Bronchial epithelial cell (primary cell): ENCODE measurements around the gene FMN1. TPM values are rescaled to one million over a fixed set of nuclear protein-coding genes. Genes with fewer than 3 reads are reported as not detected.

ENCODE experiments used
- DNase-seq: peaks from one replicate; pipeline ENCODE4 v3.0.0-alpha.2; 2010; ENCODE audit warnings: low read depth
- FAIRE-seq: peaks from 2 replicates; lab custom pipeline; 2011; peaks lifted over from hg19 to GRCh38; lab: Jason Lieb, UNC
- H3K27me3 ChIP-seq: 2 replicates; pipeline ENCODE4 v1.5.1; 2011; ENCODE audit warnings: low read length; ENCODE audit not compliant: control insufficient read depth, insufficient read depth
- H3K36me3 ChIP-seq: 2 replicates; pipeline ENCODE4 v1.5.1; 2011; ENCODE audit warnings: low read length; ENCODE audit not compliant: control insufficient read depth, insufficient read depth
- H3K4me3 ChIP-seq: 2 replicates; pipeline ENCODE4 v1.5.1; 2011; ENCODE audit warnings: mild to moderate bottlenecking, low read depth, low read length, control low read depth
- total RNA-seq: library from RNA; depleted of rRNA; stranded (reverse); fragments of >200 nt; gene quantifications from 2 replicates; pipeline ENCODE4 v1.2.1, GENCODE V29; 2014
- TF ChIP-seq, protein P1 (sequence below): IDR thresholded peaks from 2 replicates; pipeline ENCODE4 v1.5.1; 2011; ENCODE audit warnings: mild to moderate bottlenecking, moderate library complexity, low read length, control low read depth, inconsistent platforms; ENCODE audit not compliant: insufficient read depth, severe bottlenecking

FMN1 gene
- total RNA-seq, 1 donor from 2014 or later = 1.6 TPM

DNA sequence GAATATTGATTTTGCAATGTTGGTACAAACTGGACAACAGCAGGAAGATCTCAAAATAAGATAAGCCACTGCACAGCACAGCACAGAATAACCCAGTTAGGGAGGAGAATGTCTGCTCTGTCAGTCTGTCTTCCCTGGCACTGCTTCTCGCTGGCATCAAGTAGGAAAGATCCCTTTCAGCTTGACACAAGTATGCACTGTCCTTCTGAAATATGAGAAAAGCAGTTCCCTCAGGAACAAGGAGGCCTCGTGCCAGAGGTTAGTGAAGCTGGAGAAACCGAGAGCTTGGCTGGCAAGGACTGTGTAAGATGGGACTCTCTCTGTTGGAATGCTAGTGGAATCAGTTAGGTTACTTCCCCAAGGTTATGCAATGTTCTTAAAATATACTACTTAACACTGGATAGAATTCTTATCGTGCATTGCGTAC lies 59.1 kb downstream of the FMN1 start:
- FAIRE-seq (no peak), DNase-seq (no peak)
- TF ChIP-seq, protein P1, sequence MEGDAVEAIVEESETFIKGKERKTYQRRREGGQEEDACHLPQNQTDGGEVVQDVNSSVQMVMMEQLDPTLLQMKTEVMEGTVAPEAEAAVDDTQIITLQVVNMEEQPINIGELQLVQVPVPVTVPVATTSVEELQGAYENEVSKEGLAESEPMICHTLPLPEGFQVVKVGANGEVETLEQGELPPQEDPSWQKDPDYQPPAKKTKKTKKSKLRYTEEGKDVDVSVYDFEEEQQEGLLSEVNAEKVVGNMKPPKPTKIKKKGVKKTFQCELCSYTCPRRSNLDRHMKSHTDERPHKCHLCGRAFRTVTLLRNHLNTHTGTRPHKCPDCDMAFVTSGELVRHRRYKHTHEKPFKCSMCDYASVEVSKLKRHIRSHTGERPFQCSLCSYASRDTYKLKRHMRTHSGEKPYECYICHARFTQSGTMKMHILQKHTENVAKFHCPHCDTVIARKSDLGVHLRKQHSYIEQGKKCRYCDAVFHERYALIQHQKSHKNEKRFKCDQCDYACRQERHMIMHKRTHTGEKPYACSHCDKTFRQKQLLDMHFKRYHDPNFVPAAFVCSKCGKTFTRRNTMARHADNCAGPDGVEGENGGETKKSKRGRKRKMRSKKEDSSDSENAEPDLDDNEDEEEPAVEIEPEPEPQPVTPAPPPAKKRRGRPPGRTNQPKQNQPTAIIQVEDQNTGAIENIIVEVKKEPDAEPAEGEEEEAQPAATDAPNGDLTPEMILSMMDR = no peak
- no peaks in the 10 kb centered on the region for H3K36me3 ChIP-seq
- no peak overlapping the region for H3K4me3 ChIP-seq
- no peaks in the 10 kb centered on the region for H3K27me3 ChIP-seq

DNA sequence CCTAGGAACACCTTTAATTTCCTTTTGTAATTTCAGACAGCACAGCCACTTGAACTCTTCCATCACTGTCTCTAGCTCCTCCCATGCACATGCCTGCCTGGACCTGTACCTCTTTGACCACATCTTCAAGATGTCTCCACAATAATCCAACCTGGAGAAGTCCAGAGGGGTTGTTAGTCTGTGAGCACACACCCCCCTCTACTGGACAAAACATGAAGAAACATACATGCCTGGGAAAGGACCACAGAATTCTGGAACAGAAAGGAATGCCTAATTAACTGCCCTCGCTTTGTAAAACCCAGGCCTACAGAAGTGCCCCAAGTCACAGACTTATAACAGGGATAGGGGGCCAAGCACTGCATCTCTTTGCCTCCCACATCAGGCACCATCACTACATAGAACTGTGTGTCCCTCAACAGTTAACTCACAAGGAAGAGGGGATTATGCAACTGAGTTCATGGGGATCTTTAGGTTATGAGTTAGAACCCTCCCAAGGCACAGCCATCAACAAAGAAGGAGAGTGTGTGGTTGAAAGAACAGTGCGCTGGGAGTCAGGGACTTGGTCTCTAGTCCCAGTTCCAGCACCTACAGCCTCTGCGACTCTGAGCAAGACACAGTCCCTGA lies 61.7 kb downstream of the FMN1 start:
- FAIRE-seq = peak; percentile 99
- H3K4me3 ChIP-seq = no peak overlapping the region
- H3K27me3 ChIP-seq = no peaks in the 10 kb centered on the region

DNA sequence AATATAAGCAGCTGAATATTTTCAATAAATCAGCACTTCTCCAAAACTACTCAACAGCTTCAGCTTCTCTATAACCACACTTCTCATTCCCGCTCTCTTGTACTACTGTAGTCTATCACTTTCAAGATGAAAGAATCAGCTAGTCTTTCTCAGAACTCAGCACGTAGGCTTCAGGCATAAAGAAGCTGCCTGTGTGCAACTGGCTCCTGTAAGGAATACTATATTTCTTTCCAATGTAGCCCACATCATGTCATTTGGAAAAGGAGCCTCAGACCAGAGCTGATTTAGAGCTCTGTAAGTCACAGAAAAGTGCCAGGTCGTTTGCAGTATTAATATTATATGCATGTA lies 62.3 kb downstream of the FMN1 start:
- Histone ChIP-seq H3K36me3 (no peaks in the 10 kb centered on the region), H3K4me3 (no peak overlapping the region), H3K27me3 (no peaks in the 10 kb centered on the region)
- TF ChIP-seq, protein P1 = no peak
- DNase-seq (no peak), FAIRE-seq (no peak)

More for the DNA sequence above, 61.7 kb downstream of the FMN1 start:
- DNase-seq = peak; percentile 95
- TF ChIP-seq, protein P1 = peak; percentile 70
- H3K36me3 ChIP-seq = no peaks in the 10 kb centered on the region

DNA sequence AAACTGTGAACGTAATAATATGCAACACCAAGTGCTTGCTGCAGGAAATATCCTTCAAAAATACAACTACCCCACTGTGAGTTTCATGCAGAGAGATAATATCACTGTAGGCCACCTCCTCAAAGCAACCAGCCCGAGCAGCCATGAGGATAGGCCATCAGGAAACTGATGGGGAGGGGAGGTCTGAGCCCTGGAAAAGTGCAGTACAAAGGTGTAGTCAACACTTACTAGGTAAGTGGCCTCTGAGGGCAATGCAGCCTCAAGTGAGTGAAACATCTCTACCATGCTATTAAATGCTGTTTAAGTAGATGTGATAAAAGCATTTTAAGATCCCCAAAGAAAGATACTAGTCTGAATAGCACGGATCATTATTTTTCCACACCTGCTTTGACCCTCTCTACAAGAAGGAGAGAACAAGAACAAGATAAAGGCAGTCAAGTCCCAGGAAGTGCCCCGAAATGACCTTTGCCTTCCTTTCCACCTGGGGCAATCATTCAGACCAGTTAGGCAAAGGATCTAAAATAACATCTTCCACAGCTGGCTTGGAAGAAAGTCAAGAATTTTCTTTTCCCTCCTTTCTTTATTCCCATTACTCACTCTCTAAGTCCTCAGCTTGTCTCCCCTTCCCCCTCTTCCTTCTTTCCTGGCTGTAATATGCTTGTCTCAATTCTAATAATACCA lies 62.8 kb downstream of the FMN1 start:
- no peak for FAIRE-seq

DNA sequence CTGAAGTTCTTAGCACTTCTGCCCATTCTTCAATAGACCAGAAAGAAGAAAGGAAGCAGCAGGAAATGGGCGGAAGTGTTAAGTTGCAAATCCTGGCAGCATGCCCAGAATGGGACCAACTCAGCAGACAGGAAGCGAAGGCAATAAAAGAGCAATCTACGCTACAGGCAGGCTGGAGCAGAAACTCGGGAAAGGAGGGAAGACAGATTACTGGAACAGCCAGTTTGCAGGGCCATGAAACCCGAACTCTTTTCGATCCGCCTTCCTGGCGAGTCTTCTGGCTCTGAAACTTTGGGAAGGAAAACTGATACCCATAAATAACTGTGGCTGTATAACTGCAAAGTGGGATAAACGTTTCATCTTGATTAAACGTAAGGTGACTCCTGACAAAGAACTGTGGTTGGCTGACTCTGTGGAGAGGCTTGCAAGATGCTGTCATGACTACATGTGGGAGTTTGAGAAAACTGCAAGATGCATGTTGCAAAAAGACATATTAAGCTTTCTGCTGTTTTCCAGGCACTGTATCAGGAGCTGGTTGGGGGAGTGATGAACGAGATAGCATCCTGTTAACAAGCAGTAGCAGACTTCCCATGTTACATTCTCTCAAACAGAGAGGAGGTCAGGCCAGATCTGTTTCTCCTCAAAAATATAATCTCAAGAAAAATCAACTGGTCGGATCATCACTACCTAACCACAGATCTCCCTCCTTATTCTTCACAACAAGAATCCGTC lies 67.8 kb downstream of the FMN1 start:
- TF ChIP-seq, protein P1 = no peak
- peak; percentile 98 for FAIRE-seq
- peak; percentile 90 for DNase-seq
- Histone ChIP-seq H3K4me3 (no peak overlapping the region), H3K27me3 (no peaks in the 10 kb centered on the region), H3K36me3 (no peaks in the 10 kb centered on the region)

More for the DNA sequence above, 62.8 kb downstream of the FMN1 start:
- Histone ChIP-seq H3K27me3 (no peaks in the 10 kb centered on the region), H3K4me3 (no peak overlapping the region), H3K36me3 (no peaks in the 10 kb centered on the region)
- TF ChIP-seq, protein P1 = no peak
- DNase-seq = peak; percentile 59
